SKM-1 (cell line): Measurements from ENCODE around the gene SRPK1.

Experiments
- DNase-seq: peaks from one replicate; lab custom pipeline; 2025; ENCODE audit not compliant: unreplicated experiment; lab: John Stamatoyannopoulos, UW

SRPK1 gene

GRCh38 chr6:35903679-35904078, 17.2 kb downstream of the SRPK1 start:
- DNase-seq: no peak

- no peak for DNase-seq
Measured at GRCh38 chr6:35900448-35900847, 20.4 kb downstream of the SRPK1 start.

GRCh38 chr6:35898003-35898402, 22.9 kb downstream of the SRPK1 start:
- DNase-seq: no peak

- DNase-seq: no peak
Measured at GRCh38 chr6:35897486-35897885, 23.4 kb downstream of the SRPK1 start.

DNA sequence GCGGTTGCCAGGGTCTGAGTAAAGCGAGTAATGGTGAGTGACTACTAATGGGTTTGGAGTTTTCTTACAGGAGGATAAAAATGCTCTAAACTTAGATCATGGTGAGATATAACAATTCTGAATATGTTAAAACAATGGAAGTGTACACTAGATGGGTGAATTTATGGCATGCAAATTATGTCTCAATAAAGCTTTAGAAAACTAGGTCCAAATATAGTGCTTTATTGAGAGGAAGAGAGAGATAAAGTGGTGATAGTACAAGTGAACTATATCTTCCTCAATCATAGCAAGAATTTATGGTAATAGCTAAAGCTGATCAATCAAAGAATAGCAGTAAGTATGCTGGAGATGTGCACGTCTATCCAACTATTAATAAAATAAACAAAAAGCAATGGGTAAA, 23.9 kb downstream of the SRPK1 start:
- no peak for DNase-seq

DNA sequence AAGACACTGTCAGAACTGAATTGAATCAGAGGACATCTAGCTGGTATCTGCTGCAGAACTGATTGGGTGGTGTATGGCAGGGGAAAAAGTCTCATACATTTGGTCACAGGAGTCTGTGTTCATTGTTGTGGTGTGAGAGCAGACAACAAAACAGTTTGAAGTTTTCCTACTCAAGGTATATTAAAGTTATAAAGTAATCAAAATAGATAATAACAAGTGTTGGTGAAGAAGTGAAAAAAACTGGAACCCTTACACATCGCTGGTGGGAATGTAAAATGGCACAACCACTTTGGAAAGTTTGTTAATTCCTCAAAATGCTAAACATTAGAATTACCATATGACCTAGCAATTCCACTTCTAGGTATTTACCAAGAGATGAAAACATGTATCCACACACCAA, 24.7 kb downstream of the SRPK1 start:
- no peak for DNase-seq

- no peak for DNase-seq
Measured at GRCh38 chr6:35895560-35895959, 25.3 kb downstream of the SRPK1 start.

GRCh38 chr6:35894776-35895175, 26.1 kb downstream of the SRPK1 start:
- no peak for DNase-seq

DNA sequence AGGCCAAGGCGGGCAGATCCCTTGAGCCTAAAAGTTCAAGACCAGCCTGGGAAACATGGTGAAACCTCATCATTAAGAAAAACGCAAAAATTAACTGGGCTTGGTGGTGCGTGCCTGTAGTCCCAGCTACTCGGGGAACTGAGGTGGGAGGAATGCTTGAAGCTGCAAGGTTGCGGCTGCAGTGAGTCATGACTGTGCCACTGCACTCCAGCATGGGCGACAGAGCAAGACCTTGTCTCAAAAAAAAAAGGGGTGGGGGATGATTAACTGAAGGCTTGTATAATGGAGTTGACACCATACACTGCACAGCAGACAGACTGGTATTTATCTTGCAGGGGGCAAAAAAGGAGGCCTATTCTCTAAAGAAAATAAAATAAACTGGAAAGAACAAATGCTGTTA, 27.7 kb downstream of the SRPK1 start:
- DNase-seq: no peak

DNA sequence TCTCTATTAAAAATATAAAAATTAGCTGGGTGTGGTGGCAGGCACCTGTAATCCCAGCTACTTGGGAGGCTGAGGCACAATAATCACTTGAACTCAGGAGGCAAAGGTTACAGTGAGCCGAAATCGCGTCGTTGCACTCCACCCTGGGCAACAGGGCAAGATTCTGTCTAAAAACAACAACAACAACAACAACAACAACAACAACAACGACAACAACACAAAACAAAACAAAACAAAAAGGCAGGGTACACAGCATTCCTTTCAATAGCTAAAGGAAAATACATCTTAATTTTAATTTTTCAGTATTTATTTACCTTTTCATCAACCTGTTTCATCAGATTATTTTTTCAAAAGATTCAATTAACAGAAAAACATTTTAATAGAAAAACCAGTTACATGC, 28.4 kb downstream of the SRPK1 start:
- DNase-seq: no peak

GRCh38 chr6:35879151-35879550, 41.7 kb downstream of the SRPK1 start:
- no peak for DNase-seq

DNA sequence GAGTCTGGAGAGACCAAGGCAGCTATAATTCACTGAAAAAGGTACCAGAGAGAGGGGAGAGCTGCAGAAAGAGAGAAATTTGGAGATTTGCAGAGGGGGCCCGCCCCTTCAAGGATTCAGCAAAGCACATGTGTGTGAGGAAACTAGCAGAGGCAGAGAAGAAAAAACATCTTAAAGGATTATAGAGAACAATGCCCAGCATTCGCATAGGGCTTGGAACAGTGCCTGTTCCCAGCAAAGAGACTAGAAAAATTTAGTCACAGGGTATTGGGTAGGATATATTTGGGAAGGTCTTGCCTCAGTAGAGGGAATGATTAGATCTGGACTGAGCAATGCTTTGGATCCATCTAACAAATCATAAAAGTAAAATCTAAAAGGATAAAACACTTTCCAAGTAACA, 44.0 kb downstream of the SRPK1 start:
- no peak for DNase-seq

DNA sequence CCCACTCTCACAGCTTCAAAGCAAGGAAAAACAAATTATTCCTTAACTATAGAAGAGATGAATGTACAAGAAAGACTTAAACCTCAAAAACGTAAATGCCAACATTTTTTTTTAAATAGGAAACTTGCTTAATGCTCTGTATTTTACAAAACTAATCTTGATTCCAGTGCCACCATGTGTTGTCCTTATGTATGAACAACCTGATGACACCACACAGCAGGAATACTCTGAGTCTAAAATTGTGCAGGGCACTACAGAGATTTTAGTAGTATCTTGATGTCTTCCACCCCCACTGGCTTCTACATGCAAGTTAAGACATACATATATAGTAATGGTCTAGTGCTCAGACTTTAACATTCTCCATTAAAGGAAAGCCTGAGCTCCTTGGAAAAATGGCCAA, 46.2 kb downstream of the SRPK1 start:
- no peak for DNase-seq

DNA sequence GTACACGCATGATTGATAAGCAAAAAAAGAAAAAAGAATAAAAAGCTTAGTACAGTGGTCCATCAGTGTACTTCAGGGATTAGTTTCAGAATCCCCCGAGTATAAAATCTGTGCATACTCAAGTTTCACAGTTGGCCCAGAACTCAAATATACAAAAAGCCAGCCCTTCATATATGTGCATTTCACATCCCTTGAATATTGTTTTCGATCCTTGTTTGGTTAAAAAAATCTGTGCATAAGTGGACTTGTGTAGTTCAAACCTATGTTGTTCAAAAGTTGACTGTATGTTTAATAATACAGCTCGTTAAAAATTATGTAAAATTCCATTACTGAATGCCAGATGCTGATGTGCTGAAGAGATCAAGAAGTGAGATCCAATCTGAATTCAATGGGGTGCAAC, 61.5 kb downstream of the SRPK1 start:
- DNase-seq: no peak

- no peak for DNase-seq
Measured at GRCh38 chr6:35857853-35858252, 63.0 kb downstream of the SRPK1 start.

- DNase-seq: no peak
Measured at GRCh38 chr6:35856250-35856649, 64.6 kb downstream of the SRPK1 start.

DNA sequence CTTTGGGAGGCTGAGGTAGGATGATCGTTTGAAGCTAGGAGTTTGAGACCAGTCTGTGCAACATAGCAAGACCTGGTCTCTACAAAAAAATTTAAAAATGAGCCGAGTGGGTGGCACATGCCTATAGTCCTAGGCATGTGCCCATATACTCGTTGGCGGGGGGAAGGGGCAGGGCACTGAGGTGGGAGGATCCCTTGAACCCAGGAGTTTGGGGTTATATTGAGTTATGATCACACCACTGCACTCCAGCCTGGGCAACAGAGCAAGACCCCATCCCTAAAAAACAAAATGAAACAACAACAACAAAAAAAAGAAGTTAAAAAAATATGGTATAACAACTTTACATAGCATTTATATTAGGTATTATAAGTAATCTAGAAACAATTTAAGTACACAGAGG, 67.9 kb downstream of the SRPK1 start:
- DNase-seq: no peak

- peak; percentile 52 for DNase-seq
Measured at GRCh38 chr6:35850208-35850607, 70.7 kb downstream of the SRPK1 start.

DNA sequence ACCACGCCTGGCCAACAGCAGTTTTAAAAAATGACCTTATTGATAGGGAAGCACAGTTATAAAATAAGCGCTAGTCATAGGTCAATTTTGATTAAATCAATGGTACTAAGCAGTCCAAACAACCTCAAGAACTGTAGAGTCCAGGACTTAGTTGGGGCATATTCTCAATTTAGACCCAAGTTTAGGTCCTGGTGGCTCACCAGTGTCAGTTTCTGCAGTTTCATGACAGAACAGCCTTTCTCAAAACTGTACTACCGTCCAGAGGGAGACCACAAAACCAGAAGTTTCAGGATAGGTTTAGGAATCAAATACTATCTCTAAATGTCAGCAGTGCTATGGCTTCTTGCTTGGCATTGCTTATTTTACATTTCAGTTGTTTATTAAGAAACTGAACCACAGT, 76.6 kb downstream of the SRPK1 start:
- DNase-seq: no peak

- no peak for DNase-seq
Measured at GRCh38 chr6:35842381-35842780, 78.5 kb downstream of the SRPK1 start.

- no peak for DNase-seq
Measured at GRCh38 chr6:35839019-35839418, 81.9 kb downstream of the SRPK1 start.

DNA sequence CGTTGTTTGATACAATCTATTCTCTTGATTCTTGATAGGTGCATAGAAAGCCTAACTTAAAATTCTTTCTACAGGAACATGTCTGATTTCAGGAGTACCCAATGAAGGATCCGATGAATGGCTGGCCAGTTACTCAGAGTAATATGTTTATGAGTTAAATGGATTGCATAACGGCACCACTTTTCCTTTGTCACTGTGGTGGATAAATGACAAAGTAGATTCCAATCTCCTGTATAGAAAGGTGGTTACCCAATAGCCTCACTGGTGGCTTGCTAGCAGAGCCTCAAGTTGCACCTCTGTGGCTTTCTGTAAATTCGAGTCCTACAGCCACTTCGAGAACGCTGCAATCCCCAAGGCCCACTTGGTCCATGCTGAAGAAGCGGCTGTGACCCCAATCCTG, 87.4 kb downstream of the SRPK1 start:
- DNase-seq: peak; percentile 37

GRCh38 chr6:35831257-35832007, 89.5 kb downstream of the SRPK1 start:
- DNase-seq: no peak
